GM10248 (cell line): ENCODE results near the gene KCNN2.

ENCODE experiments used
- CTCF ChIA-PET: fragments of 300-600 bp; sonication (Branson Sonifier 250); formaldehyde crosslinking; extraction: SDS; loops from one replicate; lab custom pipeline; 2021; ENCODE audit warnings: antibody characterized with exemption; lab: Yijun Ruan, JAX
- POLR2A ChIA-PET: fragments of 350-650 bp; sonication (Branson Sonifier 250); formaldehyde crosslinking; extraction: SDS; loops from one replicate; lab custom pipeline; 2020; ENCODE audit warnings: antibody characterized with exemption; lab: Yijun Ruan, JAX
- DNase-seq: peaks from one replicate; pipeline ENCODE4 v3.0.0; 2012; ENCODE audit errors: extremely low spot score
- TF ChIP-seq, protein P1 (sequence below): IDR thresholded peaks from 2 replicates; pipeline ENCODE4 v1.5.1; 2012; ENCODE audit warnings: mild to moderate bottlenecking, low read depth; ENCODE audit errors: extremely low read depth, missing control alignments, control extremely low read depth

Gene KCNN2

DNA sequence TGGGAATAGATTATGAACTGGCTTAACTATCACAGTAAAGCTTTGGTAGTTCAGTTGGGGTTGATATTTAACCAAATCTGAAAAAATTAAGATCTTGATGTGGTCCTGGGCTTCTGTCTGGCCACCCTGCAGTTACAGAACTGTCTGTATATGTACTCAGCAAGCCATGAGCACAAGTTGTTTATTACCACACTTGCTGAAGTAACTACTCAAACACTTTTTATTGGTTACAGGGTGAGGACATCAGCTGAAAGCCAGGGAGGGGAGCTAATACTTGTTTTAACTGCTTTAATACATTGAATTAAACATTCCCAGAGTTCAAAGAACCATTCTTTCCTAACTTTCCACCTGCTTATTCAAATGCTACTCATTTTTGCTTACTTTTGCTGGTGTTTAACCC is 29.4 kb upstream of the KCNN2 start:
- DNase-seq: no peak
- ChIA-PET CTCF (no interaction called here), POLR2A (no interaction called here)
- TF ChIP-seq, protein P1, sequence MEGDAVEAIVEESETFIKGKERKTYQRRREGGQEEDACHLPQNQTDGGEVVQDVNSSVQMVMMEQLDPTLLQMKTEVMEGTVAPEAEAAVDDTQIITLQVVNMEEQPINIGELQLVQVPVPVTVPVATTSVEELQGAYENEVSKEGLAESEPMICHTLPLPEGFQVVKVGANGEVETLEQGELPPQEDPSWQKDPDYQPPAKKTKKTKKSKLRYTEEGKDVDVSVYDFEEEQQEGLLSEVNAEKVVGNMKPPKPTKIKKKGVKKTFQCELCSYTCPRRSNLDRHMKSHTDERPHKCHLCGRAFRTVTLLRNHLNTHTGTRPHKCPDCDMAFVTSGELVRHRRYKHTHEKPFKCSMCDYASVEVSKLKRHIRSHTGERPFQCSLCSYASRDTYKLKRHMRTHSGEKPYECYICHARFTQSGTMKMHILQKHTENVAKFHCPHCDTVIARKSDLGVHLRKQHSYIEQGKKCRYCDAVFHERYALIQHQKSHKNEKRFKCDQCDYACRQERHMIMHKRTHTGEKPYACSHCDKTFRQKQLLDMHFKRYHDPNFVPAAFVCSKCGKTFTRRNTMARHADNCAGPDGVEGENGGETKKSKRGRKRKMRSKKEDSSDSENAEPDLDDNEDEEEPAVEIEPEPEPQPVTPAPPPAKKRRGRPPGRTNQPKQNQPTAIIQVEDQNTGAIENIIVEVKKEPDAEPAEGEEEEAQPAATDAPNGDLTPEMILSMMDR: no peak

DNA sequence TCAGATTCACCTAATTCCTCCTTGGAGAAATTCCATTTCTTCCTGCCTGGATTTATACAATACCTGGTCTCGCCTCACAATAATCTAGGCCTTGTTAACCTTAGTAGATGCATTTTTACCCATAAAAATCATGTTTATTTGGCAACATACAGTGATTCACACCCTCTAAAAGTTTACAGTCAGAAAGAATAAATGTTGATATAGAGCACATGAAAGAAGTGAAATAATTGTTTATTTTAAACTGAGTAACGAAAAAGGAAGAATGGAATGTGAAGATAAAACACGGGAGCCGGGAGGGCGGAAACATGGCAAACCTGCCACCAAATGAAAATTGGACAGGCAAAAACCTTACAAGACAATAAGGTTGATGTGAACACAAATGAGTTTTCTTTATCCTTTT is 28.9 kb upstream of the KCNN2 start:
- DNase-seq: no peak
- TF ChIP-seq, protein P1: no peak
- ChIA-PET POLR2A (no interaction called here), CTCF (no interaction called here)

DNA sequence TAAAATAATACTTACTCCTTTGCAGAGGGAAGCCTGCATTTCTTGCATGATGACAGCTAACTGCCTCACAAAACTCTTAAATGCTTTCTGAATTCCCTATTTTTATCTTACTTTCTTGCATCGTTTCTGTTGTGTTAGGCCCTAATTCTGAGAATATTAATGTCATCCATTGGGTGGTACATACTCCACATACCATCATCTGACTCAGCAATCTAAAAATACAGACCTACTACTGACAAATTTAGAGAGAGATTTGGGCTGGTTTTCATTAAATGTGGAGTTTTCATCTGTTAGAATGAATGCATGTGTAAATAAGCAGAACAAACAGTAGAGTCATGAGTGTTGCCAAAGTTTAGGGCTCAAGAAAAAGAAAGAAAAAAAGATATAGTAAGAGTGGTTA is 26.5 kb upstream of the KCNN2 start:
- ChIA-PET CTCF (interaction anchor here (1.0 to 1.5 kb wide), 2 partner anchors 11 to 30 kb away, joined by 3 to 5 read pairs; no protein-coding TSS in a partner anchor), POLR2A (no interaction called here)
- no peak for DNase-seq
- TF ChIP-seq, protein P1: no peak

DNA sequence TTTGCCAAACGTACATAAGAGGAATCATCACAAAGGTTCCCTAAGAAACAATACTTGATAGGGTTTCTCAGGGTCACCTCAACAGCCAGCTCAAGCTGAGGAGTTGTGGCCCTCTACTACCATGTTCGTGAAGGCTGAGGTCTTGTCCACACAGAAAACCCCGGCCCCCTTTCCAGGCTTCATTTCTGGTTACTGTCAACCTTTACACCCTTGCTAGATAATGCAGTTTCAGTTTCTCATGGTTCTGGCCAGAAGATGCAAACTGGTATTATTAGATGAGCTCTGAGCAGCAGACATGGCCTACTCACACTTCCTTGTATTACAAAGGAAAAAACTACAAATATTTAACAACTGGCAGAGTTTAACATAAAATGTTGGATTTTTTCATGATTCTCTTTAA is 22.8 kb upstream of the KCNN2 start:
- TF ChIP-seq, protein P1: no peak
- DNase-seq: no peak
- POLR2A ChIA-PET: no interaction called here
- CTCF ChIA-PET: interaction anchor here (2.0 kb wide), 1 partner anchor 23 kb away, joined by 8 read pairs; no protein-coding TSS in a partner anchor

DNA sequence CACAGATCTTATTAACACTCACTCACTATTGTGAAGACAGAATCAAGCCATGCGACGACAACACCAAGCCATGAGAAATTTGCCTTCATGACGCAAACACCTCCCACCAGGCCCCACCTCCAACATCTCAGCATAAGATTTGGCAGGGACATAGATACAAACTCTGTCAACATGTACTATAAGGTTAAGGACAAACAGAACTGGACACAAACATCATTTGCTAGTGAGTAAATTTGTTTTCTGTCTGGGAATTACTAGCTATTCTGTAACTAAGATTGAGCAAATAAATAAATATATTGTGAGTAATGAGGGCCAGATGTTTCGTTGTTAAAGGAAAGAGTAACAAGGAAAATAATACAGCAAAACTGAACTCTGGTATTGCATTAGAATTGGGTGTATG is 15.7 kb upstream of the KCNN2 start:
- CTCF ChIA-PET: interaction anchor here (1.3 kb wide), 1 partner anchor 11 kb away, joined by 3 read pairs; no protein-coding TSS in a partner anchor
- TF ChIP-seq, protein P1: no peak
- POLR2A ChIA-PET: no interaction called here
- no peak for DNase-seq

- ChIA-PET CTCF (interaction anchor here (0.7 to 1.3 kb wide), 2 partner anchors 11 to 13 kb away, joined by 4 read pairs; no protein-coding TSS in a partner anchor), POLR2A (no interaction called here)
- no peak for DNase-seq
- TF ChIP-seq, protein P1: no peak
These were observed 6.6 kb upstream of the KCNN2 start for GRCh38 chr5:114355086-114355830.
